ENCODE results near the gene TANC1.

Gene TANC1

GRCh38 chr2:158934170-158934569 lies 34.3 kb upstream of the TANC1 start:
- no peaks in the 10 kb centered on the region for H3K79me2 ChIP-seq (ENCODE audit: insufficient read depth, low read length)
- H3K4me1 ChIP-seq (ENCODE audit: insufficient read depth, low read length): no peaks in the 10 kb centered on the region
- no peak overlapping the region for H2AFZ ChIP-seq (ENCODE audit: low read depth, low read length)
- H3K36me3 ChIP-seq (ENCODE audit: insufficient read depth, low read length): no peaks in the 10 kb centered on the region
- no peak overlapping the region for H3K4me3 ChIP-seq (ENCODE audit: low read depth in 1 of 2, low read length in 2 of 2)
- TF ChIP-seq EZH2 (IDR thresholded peaks at IDR 0.05; ENCODE audit: borderline replicate concordance, low read depth, low read length, severe bottlenecking): no peak
- TF ChIP-seq CTCF (IDR thresholded peaks at IDR 0.05; ENCODE audit: borderline replicate concordance, extremely low read depth, low read length, poor library complexity, severe bottlenecking): no peak
- no peak overlapping the region for H3K4me2 ChIP-seq (ENCODE audit: insufficient read depth, low read length)
- no peaks in the 10 kb centered on the region for H3K27me3 ChIP-seq (ENCODE audit: insufficient read depth, low read length, poor library complexity)
- ATAC-seq (ENCODE audit: insufficient read depth, low read depth): no peak
- no peak overlapping the region for H3K27ac ChIP-seq (ENCODE audit: low read length)
- H3K9me3 ChIP-seq (ENCODE audit: insufficient read depth, low read length, severe bottlenecking): peaks cover 5% of the 10 kb centered on the region
- H4K20me1 ChIP-seq (ENCODE audit: insufficient read depth, low read length): no peaks in the 10 kb centered on the region
- DNase-seq: no peak
- H3K9ac ChIP-seq (ENCODE audit: low read depth, low read length): no peak overlapping the region

- H3K27me3 ChIP-seq (ENCODE audit: insufficient read depth, low read length, poor library complexity): no peaks in the 10 kb centered on the region
- no peaks in the 10 kb centered on the region for H3K36me3 ChIP-seq (ENCODE audit: insufficient read depth, low read length)
- ATAC-seq (ENCODE audit: insufficient read depth, low read depth) (no peak), DNase-seq (no peak)
- TF ChIP-seq EZH2 (IDR thresholded peaks at IDR 0.05; ENCODE audit: borderline replicate concordance, low read depth, low read length, severe bottlenecking): no peak
- TF ChIP-seq CTCF (IDR thresholded peaks at IDR 0.05; ENCODE audit: borderline replicate concordance, extremely low read depth, low read length, poor library complexity, severe bottlenecking): no peak
- no peak overlapping the region for H2AFZ ChIP-seq (ENCODE audit: low read depth, low read length)
- H3K4me3 ChIP-seq (ENCODE audit: low read depth in 1 of 2, low read length in 2 of 2): no peak overlapping the region
- H3K9ac ChIP-seq (ENCODE audit: low read depth, low read length): no peak overlapping the region
- H3K4me1 ChIP-seq (ENCODE audit: insufficient read depth, low read length): no peaks in the 10 kb centered on the region
- no peaks in the 10 kb centered on the region for H3K79me2 ChIP-seq (ENCODE audit: insufficient read depth, low read length)
- no peak overlapping the region for H3K4me2 ChIP-seq (ENCODE audit: insufficient read depth, low read length)
- no peaks in the 10 kb centered on the region for H3K9me3 ChIP-seq (ENCODE audit: insufficient read depth, low read length, severe bottlenecking)
- no peak overlapping the region for H3K27ac ChIP-seq (ENCODE audit: low read length)
- H4K20me1 ChIP-seq (ENCODE audit: insufficient read depth, low read length): no peaks in the 10 kb centered on the region
Observed at GRCh38 chr2:158935617-158936016, 32.8 kb upstream of the TANC1 start.

GRCh38 chr2:158936978-158937377 lies 31.5 kb upstream of the TANC1 start:
- H3K36me3 ChIP-seq (ENCODE audit: insufficient read depth, low read length): no peaks in the 10 kb centered on the region
- no peak overlapping the region for H3K4me2 ChIP-seq (ENCODE audit: insufficient read depth, low read length)
- no peaks in the 10 kb centered on the region for H3K9me3 ChIP-seq (ENCODE audit: insufficient read depth, low read length, severe bottlenecking)
- no peak for TF ChIP-seq EZH2 (IDR thresholded peaks at IDR 0.05; ENCODE audit: borderline replicate concordance, low read depth, low read length, severe bottlenecking)
- TF ChIP-seq CTCF (IDR thresholded peaks at IDR 0.05; ENCODE audit: borderline replicate concordance, extremely low read depth, low read length, poor library complexity, severe bottlenecking): no peak
- no peaks in the 10 kb centered on the region for H4K20me1 ChIP-seq (ENCODE audit: insufficient read depth, low read length)
- H3K4me3 ChIP-seq (ENCODE audit: low read depth in 1 of 2, low read length in 2 of 2): no peak overlapping the region
- H3K27ac ChIP-seq (ENCODE audit: low read length): no peak overlapping the region
- H3K9ac ChIP-seq (ENCODE audit: low read depth, low read length): no peak overlapping the region
- no peaks in the 10 kb centered on the region for H3K79me2 ChIP-seq (ENCODE audit: insufficient read depth, low read length)
- DNase-seq (no peak), ATAC-seq (ENCODE audit: insufficient read depth, low read depth) (no peak)
- no peaks in the 10 kb centered on the region for H3K27me3 ChIP-seq (ENCODE audit: insufficient read depth, low read length, poor library complexity)
- H3K4me1 ChIP-seq (ENCODE audit: insufficient read depth, low read length): no peaks in the 10 kb centered on the region
- H2AFZ ChIP-seq (ENCODE audit: low read depth, low read length): no peak overlapping the region

GRCh38 chr2:158940356-158940755 lies 28.1 kb upstream of the TANC1 start:
- Histone ChIP-seq H3K4me2 (ENCODE audit: insufficient read depth, low read length) (no peak overlapping the region), H3K4me1 (ENCODE audit: insufficient read depth, low read length) (no peaks in the 10 kb centered on the region), H3K4me3 (ENCODE audit: low read depth in 1 of 2, low read length in 2 of 2) (no peak overlapping the region), H3K9me3 (ENCODE audit: insufficient read depth, low read length, severe bottlenecking) (no peaks in the 10 kb centered on the region), H4K20me1 (ENCODE audit: insufficient read depth, low read length) (no peaks in the 10 kb centered on the region), H3K27ac (ENCODE audit: low read length) (no peak overlapping the region), H3K36me3 (ENCODE audit: insufficient read depth, low read length) (no peaks in the 10 kb centered on the region), H3K27me3 (ENCODE audit: insufficient read depth, low read length, poor library complexity) (no peaks in the 10 kb centered on the region), H3K9ac (ENCODE audit: low read depth, low read length) (no peak overlapping the region), H3K79me2 (ENCODE audit: insufficient read depth, low read length) (no peaks in the 10 kb centered on the region), H2AFZ (ENCODE audit: low read depth, low read length) (no peak overlapping the region)
- DNase-seq: no peak
- no peak for TF ChIP-seq EZH2 (IDR thresholded peaks at IDR 0.05; ENCODE audit: borderline replicate concordance, low read depth, low read length, severe bottlenecking)
- TF ChIP-seq CTCF (IDR thresholded peaks at IDR 0.05; ENCODE audit: borderline replicate concordance, extremely low read depth, low read length, poor library complexity, severe bottlenecking): no peak
- ATAC-seq (ENCODE audit: insufficient read depth, low read depth): no peak

Measured in DND-41 (cell line).